Measurements from ENCODE around the gene IPO5.

IPO5 gene

DNA sequence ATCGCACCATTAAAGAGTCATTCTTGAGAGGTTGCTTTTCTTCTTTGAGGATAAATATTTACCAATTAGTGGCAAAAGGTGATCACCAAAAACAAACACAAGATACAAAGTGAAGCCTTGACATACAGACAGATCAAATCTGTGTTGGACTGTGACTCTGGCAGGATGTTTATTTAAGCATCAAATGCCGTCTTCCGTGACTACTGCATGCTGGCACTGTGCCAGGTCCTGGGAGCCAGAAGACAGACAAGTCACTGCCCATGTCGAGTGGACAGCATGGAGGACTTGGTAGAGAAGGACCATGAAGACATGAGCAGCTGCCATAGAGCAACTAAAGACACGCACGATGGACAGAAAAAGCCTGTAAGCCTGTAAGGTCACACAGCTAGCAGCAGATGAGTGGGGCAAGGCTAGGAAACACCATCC lies 96.6 kb downstream of the IPO5 start:
- ATAC-seq (ENCODE audit: insufficient read depth, low read depth), result no peak

GRCh38 chr13:98052412-98052811 lies 98.9 kb downstream of the IPO5 start:
- DNase-seq, result no peak

More for the DNA sequence above, 96.6 kb downstream of the IPO5 start:
- Histone ChIP-seq H3K9me3 (ENCODE audit: insufficient read depth, low read length, severe bottlenecking) (no peaks in the 10 kb centered on the region), H3K36me3 (ENCODE audit: insufficient read depth, low read length) (no peaks in the 10 kb centered on the region), H3K27me3 (ENCODE audit: insufficient read depth, low read length, poor library complexity) (no peaks in the 10 kb centered on the region), H3K4me3 (ENCODE audit: low read depth in 1 of 2, low read length in 2 of 2) (no peak overlapping the region), H3K4me1 (ENCODE audit: insufficient read depth, low read length) (no peaks in the 10 kb centered on the region), H3K27ac (ENCODE audit: low read length) (no peak overlapping the region), H3K9ac (ENCODE audit: low read depth, low read length) (no peak overlapping the region), H3K4me2 (ENCODE audit: insufficient read depth, low read length) (no peak overlapping the region), H2AFZ (ENCODE audit: low read depth, low read length) (no peak overlapping the region), H3K79me2 (ENCODE audit: insufficient read depth, low read length) (no peaks in the 10 kb centered on the region), H4K20me1 (ENCODE audit: insufficient read depth, low read length) (no peaks in the 10 kb centered on the region)
- TF ChIP-seq EZH2 (IDR thresholded peaks at IDR 0.05; ENCODE audit: borderline replicate concordance, low read depth, low read length, severe bottlenecking), result no peak
- TF ChIP-seq, protein P1, sequence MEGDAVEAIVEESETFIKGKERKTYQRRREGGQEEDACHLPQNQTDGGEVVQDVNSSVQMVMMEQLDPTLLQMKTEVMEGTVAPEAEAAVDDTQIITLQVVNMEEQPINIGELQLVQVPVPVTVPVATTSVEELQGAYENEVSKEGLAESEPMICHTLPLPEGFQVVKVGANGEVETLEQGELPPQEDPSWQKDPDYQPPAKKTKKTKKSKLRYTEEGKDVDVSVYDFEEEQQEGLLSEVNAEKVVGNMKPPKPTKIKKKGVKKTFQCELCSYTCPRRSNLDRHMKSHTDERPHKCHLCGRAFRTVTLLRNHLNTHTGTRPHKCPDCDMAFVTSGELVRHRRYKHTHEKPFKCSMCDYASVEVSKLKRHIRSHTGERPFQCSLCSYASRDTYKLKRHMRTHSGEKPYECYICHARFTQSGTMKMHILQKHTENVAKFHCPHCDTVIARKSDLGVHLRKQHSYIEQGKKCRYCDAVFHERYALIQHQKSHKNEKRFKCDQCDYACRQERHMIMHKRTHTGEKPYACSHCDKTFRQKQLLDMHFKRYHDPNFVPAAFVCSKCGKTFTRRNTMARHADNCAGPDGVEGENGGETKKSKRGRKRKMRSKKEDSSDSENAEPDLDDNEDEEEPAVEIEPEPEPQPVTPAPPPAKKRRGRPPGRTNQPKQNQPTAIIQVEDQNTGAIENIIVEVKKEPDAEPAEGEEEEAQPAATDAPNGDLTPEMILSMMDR (IDR thresholded peaks at IDR 0.05; ENCODE audit: borderline replicate concordance, extremely low read depth, low read length, poor library complexity, severe bottlenecking), result no peak
- no peak for DNase-seq

DNA sequence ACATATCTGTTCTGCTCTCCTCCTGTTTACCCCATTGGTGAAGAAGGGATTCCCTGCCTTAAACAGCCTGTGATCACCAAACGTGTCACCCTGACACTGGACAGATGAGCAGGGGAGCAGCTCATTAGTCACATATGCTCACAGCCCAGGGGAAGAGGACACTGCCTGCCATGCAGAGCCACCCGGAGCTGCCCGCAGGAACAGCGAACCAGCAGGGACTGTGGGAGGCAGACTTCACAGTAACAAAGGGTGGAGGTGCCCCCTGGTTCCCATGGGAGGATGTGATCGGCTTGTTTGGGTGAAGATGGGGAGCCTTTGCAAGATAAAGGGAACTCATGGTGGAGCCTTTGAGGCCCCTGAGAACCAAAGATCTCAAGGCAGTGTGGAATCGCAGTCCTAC lies 100.8 kb downstream of the IPO5 start:
- H3K27ac ChIP-seq (ENCODE audit: low read length), result no peak overlapping the region
- H3K79me2 ChIP-seq (ENCODE audit: insufficient read depth, low read length), result no peaks in the 10 kb centered on the region
- H3K9ac ChIP-seq (ENCODE audit: low read depth, low read length), result no peak overlapping the region
- no peaks in the 10 kb centered on the region for H4K20me1 ChIP-seq (ENCODE audit: insufficient read depth, low read length)
- no peak overlapping the region for H3K4me3 ChIP-seq (ENCODE audit: low read depth in 1 of 2, low read length in 2 of 2)
- ATAC-seq (ENCODE audit: insufficient read depth, low read depth) (no peak), DNase-seq (no peak)
- no peak overlapping the region for H2AFZ ChIP-seq (ENCODE audit: low read depth, low read length)
- no peak overlapping the region for H3K4me2 ChIP-seq (ENCODE audit: insufficient read depth, low read length)
- no peaks in the 10 kb centered on the region for H3K36me3 ChIP-seq (ENCODE audit: insufficient read depth, low read length)
- no peaks in the 10 kb centered on the region for H3K9me3 ChIP-seq (ENCODE audit: insufficient read depth, low read length, severe bottlenecking)
- no peaks in the 10 kb centered on the region for H3K27me3 ChIP-seq (ENCODE audit: insufficient read depth, low read length, poor library complexity)
- H3K4me1 ChIP-seq (ENCODE audit: insufficient read depth, low read length), result no peaks in the 10 kb centered on the region
- TF ChIP-seq EZH2 (IDR thresholded peaks at IDR 0.05; ENCODE audit: borderline replicate concordance, low read depth, low read length, severe bottlenecking), result no peak
- TF ChIP-seq, protein P1 (IDR thresholded peaks at IDR 0.05; ENCODE audit: borderline replicate concordance, extremely low read depth, low read length, poor library complexity, severe bottlenecking), result no peak

More at GRCh38 chr13:98052412-98052811, 98.9 kb downstream of the IPO5 start:
- no peak overlapping the region for H3K4me2 ChIP-seq (ENCODE audit: insufficient read depth, low read length)
- no peaks in the 10 kb centered on the region for H3K79me2 ChIP-seq (ENCODE audit: insufficient read depth, low read length)
- no peaks in the 10 kb centered on the region for H4K20me1 ChIP-seq (ENCODE audit: insufficient read depth, low read length)
- no peaks in the 10 kb centered on the region for H3K9me3 ChIP-seq (ENCODE audit: insufficient read depth, low read length, severe bottlenecking)
- no peak overlapping the region for H2AFZ ChIP-seq (ENCODE audit: low read depth, low read length)
- H3K9ac ChIP-seq (ENCODE audit: low read depth, low read length), result no peak overlapping the region
- H3K27me3 ChIP-seq (ENCODE audit: insufficient read depth, low read length, poor library complexity), result no peaks in the 10 kb centered on the region
- ATAC-seq (ENCODE audit: insufficient read depth, low read depth), result no peak
- no peaks in the 10 kb centered on the region for H3K4me1 ChIP-seq (ENCODE audit: insufficient read depth, low read length)
- H3K4me3 ChIP-seq (ENCODE audit: low read depth in 1 of 2, low read length in 2 of 2), result no peak overlapping the region
- H3K27ac ChIP-seq (ENCODE audit: low read length), result no peak overlapping the region
- TF ChIP-seq EZH2 (IDR thresholded peaks at IDR 0.05; ENCODE audit: borderline replicate concordance, low read depth, low read length, severe bottlenecking), result no peak
- no peaks in the 10 kb centered on the region for H3K36me3 ChIP-seq (ENCODE audit: insufficient read depth, low read length)

DNA sequence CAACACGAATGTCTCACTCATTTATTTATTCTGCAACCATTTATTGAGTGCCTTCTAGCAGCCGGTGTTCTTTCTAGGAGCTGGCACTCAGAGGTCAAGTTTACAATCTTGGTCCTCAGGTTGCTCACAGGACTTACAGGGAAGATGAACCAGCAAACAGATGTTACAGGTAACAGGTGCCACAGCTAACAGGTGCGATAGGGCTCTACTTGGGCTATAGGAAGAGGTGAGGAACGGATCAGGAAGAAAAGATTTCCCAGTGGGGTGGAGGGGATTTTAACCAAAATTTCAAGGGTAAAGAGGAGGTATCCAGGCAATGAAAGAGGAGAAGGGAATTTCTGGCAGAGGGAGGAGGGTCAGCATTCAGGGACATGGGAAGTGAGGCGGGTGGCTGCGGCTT lies 102.1 kb downstream of the IPO5 start:
- no peaks in the 10 kb centered on the region for H4K20me1 ChIP-seq (ENCODE audit: insufficient read depth, low read length)
- TF ChIP-seq, protein P1 (IDR thresholded peaks at IDR 0.05; ENCODE audit: borderline replicate concordance, extremely low read depth, low read length, poor library complexity, severe bottlenecking), result no peak
- no peak for TF ChIP-seq EZH2 (IDR thresholded peaks at IDR 0.05; ENCODE audit: borderline replicate concordance, low read depth, low read length, severe bottlenecking)

More for the DNA sequence above, 102.1 kb downstream of the IPO5 start:
- Histone ChIP-seq H3K4me2 (ENCODE audit: insufficient read depth, low read length) (no peak overlapping the region), H3K27me3 (ENCODE audit: insufficient read depth, low read length, poor library complexity) (no peaks in the 10 kb centered on the region), H3K4me3 (ENCODE audit: low read depth in 1 of 2, low read length in 2 of 2) (no peak overlapping the region), H2AFZ (ENCODE audit: low read depth, low read length) (no peak overlapping the region), H3K79me2 (ENCODE audit: insufficient read depth, low read length) (no peaks in the 10 kb centered on the region), H3K27ac (ENCODE audit: low read length) (no peak overlapping the region), H3K36me3 (ENCODE audit: insufficient read depth, low read length) (no peaks in the 10 kb centered on the region), H3K9me3 (ENCODE audit: insufficient read depth, low read length, severe bottlenecking) (no peaks in the 10 kb centered on the region), H3K9ac (ENCODE audit: low read depth, low read length) (no peak overlapping the region), H3K4me1 (ENCODE audit: insufficient read depth, low read length) (no peaks in the 10 kb centered on the region)
- DNase-seq (no peak), ATAC-seq (ENCODE audit: insufficient read depth, low read depth) (no peak)
